H1 (cell line): Measurements from ENCODE around the gene TNFRSF14. TPM values are rescaled to one million over a fixed set of nuclear protein-coding genes. Genes with fewer than 3 reads are reported as not detected.

Experiments used
- CTCF ChIA-PET: fragments of 300-600 bp; sonication (Branson Sonifier 250); formaldehyde crosslinking; loops from one replicate; lab custom pipeline; 2021; ENCODE audit not compliant: partially characterized antibody; lab: Charles Lee
- POLR2A ChIA-PET: fragments of 300-600 bp; sonication (Branson Sonifier 250); formaldehyde crosslinking; loops from one replicate; lab custom pipeline; 2021; ENCODE audit warnings: inconsistent platforms; ENCODE audit not compliant: partially characterized antibody; lab: Charles Lee
- DNase-seq, 2 experiments: peaks; one replicate each; pipeline versions ENCODE4 v3.0.0 to v3.0.0-alpha.2; 2010 to 2022; ENCODE audit warnings: low spot score in 2 of 2, low read depth in 1 of 2, mixed read lengths in 1 of 2
- FAIRE-seq: peaks from 2 replicates; lab custom pipeline; 2011; peaks lifted over from hg19 to GRCh38; lab: Jason Lieb, UNC
- H2AFZ ChIP-seq: 2 replicates; pipeline ENCODE4 v1.8.1; 2012; ENCODE audit warnings: low read length, inconsistent platforms
- H2AK5ac ChIP-seq: 2 replicates; pipeline ENCODE4 v1.6.1; 2013; ENCODE audit warnings: low read depth, low read length
- H2BK120ac ChIP-seq: replicated peaks from 2 replicates; pipeline ENCODE3; 2013; ENCODE audit warnings: low read depth, low read length, inconsistent platforms
- H2BK12ac ChIP-seq: 2 replicates; pipeline ENCODE4 v1.6.1; 2013; ENCODE audit warnings: low read depth, low read length
- H2BK15ac ChIP-seq: 2 replicates; pipeline ENCODE4 v1.6.1; 2013; ENCODE audit warnings: low read length
- H2BK20ac ChIP-seq: 2 replicates; pipeline ENCODE4 v1.6.1; 2013; ENCODE audit warnings: low read length
- H2BK5ac ChIP-seq: 2 replicates; pipeline ENCODE4 v1.6.1; 2013; ENCODE audit warnings: low read depth, low read length
- H3K14ac ChIP-seq: 2 replicates; pipeline ENCODE4 v1.6.1; 2013; ENCODE audit warnings: inconsistent platforms; ENCODE audit not compliant: insufficient read length
- H3K18ac ChIP-seq: 2 replicates; pipeline ENCODE4 v1.6.1; 2013; ENCODE audit warnings: low read length; ENCODE audit errors: extremely low read depth
- H3K23ac ChIP-seq: 2 replicates; pipeline ENCODE4 v1.6.1; 2013; ENCODE audit warnings: inconsistent platforms; ENCODE audit not compliant: insufficient read length
- H3K23me2 ChIP-seq: 2 replicates; pipeline ENCODE4 v1.6.1; 2013; ENCODE audit warnings: low read depth, low read length
- H3K27ac ChIP-seq: 2 replicates; pipeline ENCODE4 v1.6.1; 2011; ENCODE audit warnings: low read depth, low read length, inconsistent platforms
- H3K27me3 ChIP-seq, 4 experiments: replicated peaks in 1 of 4; 1 replicate in 1 of 4; 2 replicates in 3 of 4; pipeline versions ENCODE4 v1.6.1 to v1.8.1; 2011 to 2013; ENCODE audit warnings: low read length in 3 of 4, mild to moderate bottlenecking in 3 of 4, inconsistent platforms in 2 of 4, mixed read lengths in 2 of 4, moderate library complexity in 1 of 4; ENCODE audit not compliant: control insufficient read depth in 3 of 4, insufficient read depth in 3 of 4; ENCODE audit errors: extremely low read depth in 1 of 4
- H3K36me3 ChIP-seq, 4 experiments: 2 replicates each; pipeline versions ENCODE4 v1.6.1 to v1.8.1; 2011 to 2013; ENCODE audit warnings: mild to moderate bottlenecking in 4 of 4, low read length in 3 of 4, moderate library complexity in 2 of 4, control low read depth in 1 of 4, inconsistent platforms in 1 of 4; ENCODE audit not compliant: insufficient read depth in 4 of 4, control insufficient read depth in 2 of 4
- H3K4ac ChIP-seq: replicated peaks from 2 replicates; pipeline ENCODE3; 2013; ENCODE audit warnings: low read length, low read depth, mixed read lengths, inconsistent platforms; ENCODE audit not compliant: insufficient read length
- H3K4me1 ChIP-seq, 4 experiments: replicated peaks in 1 of 4; 1 replicate in 1 of 4; 2 replicates in 3 of 4; pipeline versions ENCODE4 v1.6.1 to v1.8.1; 2011 to 2013; ENCODE audit warnings: low read length in 3 of 4, inconsistent platforms in 2 of 4, mixed read lengths in 1 of 4; ENCODE audit not compliant: insufficient read depth in 4 of 4, control insufficient read depth in 3 of 4
- H3K4me2 ChIP-seq, 2 experiments: 2 replicates each; pipeline versions ENCODE4 v1.6.1 to v1.8.1; 2011 to 2013; ENCODE audit warnings: low read depth in 2 of 2, low read length in 2 of 2, control low read depth in 1 of 2, inconsistent platforms in 1 of 2, mild to moderate bottlenecking in 1 of 2; ENCODE audit not compliant: insufficient read depth in 1 of 2
- H3K4me3 ChIP-seq, 4 experiments: fragments of 200-600, 300-600 bp in 1 of 4; sonication (generic), shearing (Covaris generic), sonication (Bioruptor Twin) in 1 of 4; 2 replicates each; pipeline versions ENCODE4 v1.5.1 to v1.8.1; 2011 to 2016; ENCODE audit warnings: low read length in 4 of 4, low read depth in 3 of 4, control low read depth in 2 of 4, inconsistent platforms in 2 of 4, mild to moderate bottlenecking in 2 of 4, mixed read lengths in 1 of 4, moderate library complexity in 1 of 4; ENCODE audit not compliant: insufficient read depth in 2 of 4; ENCODE audit errors: extremely low read depth in 1 of 4
- H3K56ac ChIP-seq: replicated peaks from 2 replicates; pipeline ENCODE3; 2013; ENCODE audit warnings: low read depth, mild to moderate bottlenecking, mixed read lengths, low read length, inconsistent platforms; ENCODE audit not compliant: insufficient read length
- H3K79me1 ChIP-seq: 2 replicates; pipeline ENCODE4 v1.6.1; 2013; ENCODE audit warnings: low read depth, low read length, control low read depth
- H3K79me2 ChIP-seq, 2 experiments: 2 replicates each; pipeline versions ENCODE4 v1.6.1 to v1.8.1; 2012 to 2013; ENCODE audit warnings: low read length in 2 of 2, mild to moderate bottlenecking in 2 of 2, inconsistent platforms in 1 of 2; ENCODE audit not compliant: insufficient read depth in 2 of 2, control insufficient read depth in 1 of 2
- H3K9ac ChIP-seq, 4 experiments: replicated peaks in 1 of 4; 1 replicate in 1 of 4; 2 replicates in 3 of 4; pipeline versions ENCODE4 v1.6.1 to v1.8.1; 2011 to 2013; ENCODE audit warnings: low read depth in 3 of 4, low read length in 3 of 4, control low read depth in 2 of 4, mild to moderate bottlenecking in 2 of 4, moderate library complexity in 2 of 4, inconsistent platforms in 1 of 4; ENCODE audit errors: extremely low read depth in 1 of 4
- H3K9me3 ChIP-seq, 2 experiments: 2 replicates each; pipeline versions ENCODE4 v1.6.1 to v1.8.1; 2012 to 2013; ENCODE audit warnings: mild to moderate bottlenecking in 2 of 2, moderate library complexity in 2 of 2, control low read depth in 1 of 2, inconsistent platforms in 1 of 2, low read depth in 1 of 2, low read length in 1 of 2, mixed read lengths in 1 of 2; ENCODE audit not compliant: insufficient read depth in 2 of 2
- H4K20me1 ChIP-seq, 2 experiments: replicated peaks in 1 of 2; 2 replicates each; pipeline versions ENCODE3 to v1.8.1; 2011 to 2013; ENCODE audit warnings: inconsistent platforms in 2 of 2, low read length in 2 of 2, mild to moderate bottlenecking in 1 of 2; ENCODE audit not compliant: insufficient read depth in 2 of 2, control insufficient read depth in 1 of 2
- H4K5ac ChIP-seq: 2 replicates; pipeline ENCODE4 v1.6.1; 2013; ENCODE audit warnings: low read length, low read depth, mixed read lengths, inconsistent platforms; ENCODE audit not compliant: insufficient read length
- H4K8ac ChIP-seq: 2 replicates; pipeline ENCODE4 v1.8.0; 2013; ENCODE audit warnings: mild to moderate bottlenecking, moderate library complexity, low read length, inconsistent platforms; ENCODE audit not compliant: insufficient read depth; ENCODE audit errors: extremely low read depth
- H4K91ac ChIP-seq: replicated peaks from 2 replicates; pipeline ENCODE3; 2013; ENCODE audit warnings: low read length, mixed read lengths, inconsistent platforms; ENCODE audit not compliant: insufficient read length
- JUND ChIP-seq: IDR thresholded peaks from 2 replicates; pipeline ENCODE4 v1.6.1; 2011; ENCODE audit warnings: mild to moderate bottlenecking, improper control_type of control experiment, low read length
- NRF1 ChIP-seq: IDR thresholded peaks from 2 replicates; pipeline ENCODE4 v1.6.1; 2011; ENCODE audit warnings: mild to moderate bottlenecking, low read depth, low read length, improper control_type of control experiment
- POLR2A ChIP-seq, 2 experiments: IDR thresholded peaks; 1 replicate in 1 of 2; 2 replicates in 1 of 2; pipeline ENCODE4 v1.6.1; 2011; ENCODE audit warnings: low read depth in 2 of 2, low read length in 2 of 2, mild to moderate bottlenecking in 2 of 2; ENCODE audit errors: control extremely low read depth in 1 of 2
- RAD21 ChIP-seq, 2 experiments: IDR thresholded peaks in 1 of 2; conservative IDR thresholded peaks in 1 of 2; 2 replicates each; pipeline ENCODE4 v1.6.1; 2011; ENCODE audit warnings: low read depth in 2 of 2, low read length in 2 of 2, improper control_type of control experiment in 1 of 2, inconsistent platforms in 1 of 2, mild to moderate bottlenecking in 1 of 2, moderate library complexity in 1 of 2
- RNF2 ChIP-seq: fragments of 200-900, 300-1000 bp; sonication (generic); IDR thresholded peaks from 2 replicates; pipeline ENCODE4 v1.7.1; 2016; ENCODE audit warnings: borderline replicate concordance, low read depth, mild to moderate bottlenecking, antibody characterized with exemption, low read length; ENCODE audit not compliant: poor library complexity, severe bottlenecking; ENCODE audit errors: missing control alignments
- SAP30 ChIP-seq: fragments of 300-600 bp; sonication (generic); IDR thresholded peaks from 2 replicates; pipeline ENCODE4 v1.7.1; 2012; ENCODE audit warnings: low read length, moderate library complexity, mild to moderate bottlenecking, inconsistent platforms; ENCODE audit not compliant: insufficient read depth, insufficient replicate concordance
- TAF7 ChIP-seq: optimal IDR thresholded peaks from 2 replicates; pipeline ENCODE3; 2011; ENCODE audit warnings: low read depth, mild to moderate bottlenecking, inconsistent platforms, low read length, moderate library complexity, borderline replicate concordance
- WGBS, 2 experiments: shearing (Covaris generic) in 1 of 2; methylation state at CpG; one replicate each; pipeline versions ENCODE4 v1.1.6 to v1.1.7; 2013 to 2015; ENCODE audit warnings: low lambda C conversion rate in 2 of 2, mixed read lengths in 2 of 2, inconsistent platforms in 1 of 2, low coverage in 1 of 2, missing lambda C conversion rate in 1 of 2; ENCODE audit not compliant: insufficient replicate concordance in 2 of 2, insufficient coverage in 1 of 2, insufficient read length in 1 of 2; ENCODE audit errors: extremely low coverage in 1 of 2, missing lambda C conversion rate in 1 of 2; 5-methylcytosine and 5-hydroxymethylcytosine counted together
- polyA plus RNA-seq, 7 experiments: library from polyadenylated mRNA; depleted of rRNA in 3 of 7; stranded (reverse) in 5 of 7; unstranded in 2 of 7; fragments of >200 nt in 5 of 7; fragments of 200-250 nt in 2 of 7; gene quantifications; 1 replicate in 5 of 7; 2 replicates in 1 of 7; 4 replicates in 1 of 7; pipeline versions ENCODE4 v1.2.1 to v1.2.3, GENCODE V29; 2011 to 2013; ENCODE audit warnings: missing spikeins in 2 of 7, mixed read lengths in 2 of 7
- total RNA-seq: library from RNA; stranded (reverse); fragmentation: NEBNext Ultra II Directional; extraction: Animal tissue kit (Norgen Biotek cat#: 25700); gene quantifications from 2 replicates; pipeline ENCODE4 v1.2.1, GENCODE V29; 2021

The TNFRSF14 gene
- total and polyA plus RNA-seq, 2 of the 8 experiments (the other 6 are each of a cell fraction or from before 2014, with no cell fraction given): 0.36 to 0.50 TPM

GRCh38 chr1:2512862-2513421, 43.2 kb upstream of the TNFRSF14 start:
- no peak overlapping the region for H3K4ac ChIP-seq
- H2AK5ac ChIP-seq: no peak overlapping the region
- no peak overlapping the region for H3K18ac ChIP-seq
- no peak for TF ChIP-seq SAP30
- TF ChIP-seq TAF7: no peak
- no peak for TF ChIP-seq JUND
- TF ChIP-seq RNF2: no peak
- no peak for TF ChIP-seq NRF1
- TF ChIP-seq POLR2A (IDR thresholded peaks at IDR 0.05; ENCODE audit: control extremely low read depth in 1 of 2, low read depth in 2 of 2, low read length in 2 of 2): no peak
- TF ChIP-seq RAD21 (IDR thresholded peaks at IDR 0.05 in 1 of 2, conservative IDR thresholded peaks at IDR 0.05 in 1 of 2; ENCODE audit: low read depth in 2 of 2, low read length in 2 of 2): no peak
- H3K9me3 ChIP-seq: no peaks in the 10 kb centered on the region
- H4K5ac ChIP-seq: no peak overlapping the region
- H4K91ac ChIP-seq: no peak overlapping the region
- no peak overlapping the region for H3K4me3 ChIP-seq
- WGBS, 2 experiments: 92% methylated on average over 31 of the region's 31 CpGs; no CpG with 5 or more reads in 1 of the 2 experiments
- H2AFZ ChIP-seq: no peak overlapping the region
- H4K20me1 ChIP-seq: peaks cover 2 to 15% of the 10 kb centered on the region in 2 experiments
- POLR2A ChIA-PET: no interaction called here
- H3K36me3 ChIP-seq: peaks cover 14 to 61% (median 35%) of the 10 kb centered on the region in 4 experiments; a peak in 7 of 8 replicates
- H2BK15ac ChIP-seq: no peak overlapping the region
- H3K27ac ChIP-seq: no peak overlapping the region
- no peak overlapping the region for H3K56ac ChIP-seq
- no peak overlapping the region for H2BK5ac ChIP-seq
- no peak overlapping the region for H2BK120ac ChIP-seq
- H3K4me1 ChIP-seq: no peaks in the 10 kb centered on the region
- no peak for FAIRE-seq
- no peak overlapping the region for H4K8ac ChIP-seq
- CTCF ChIA-PET: interaction anchor here (2.5 kb wide), 1 partner anchor 11 kb away, joined by 9 read pairs; no protein-coding TSS in a partner anchor
- no peaks in the 10 kb centered on the region; the same call in none of the 2 replicates for H3K79me1 ChIP-seq
- no peak overlapping the region for H3K23ac ChIP-seq
- DNase-seq: no peak
- H3K23me2 ChIP-seq: no peaks in the 10 kb centered on the region
- H3K14ac ChIP-seq: no peak overlapping the region
- H3K27me3 ChIP-seq: no peaks in the 10 kb centered on the region
- H3K9ac ChIP-seq: no peak overlapping the region
- no peak overlapping the region for H3K4me2 ChIP-seq
- H3K79me2 ChIP-seq: no peaks in the 10 kb centered on the region
- H2BK20ac ChIP-seq: no peak overlapping the region
- H2BK12ac ChIP-seq: no peak overlapping the region
